ENCODE results near the gene MAD1L1.

MAD1L1 gene

GRCh38 chr7:2258661-2259365, 26.1 kb upstream of the MAD1L1 start:
- DNase-seq (ENCODE audit: low spot score) = no peak

DNA sequence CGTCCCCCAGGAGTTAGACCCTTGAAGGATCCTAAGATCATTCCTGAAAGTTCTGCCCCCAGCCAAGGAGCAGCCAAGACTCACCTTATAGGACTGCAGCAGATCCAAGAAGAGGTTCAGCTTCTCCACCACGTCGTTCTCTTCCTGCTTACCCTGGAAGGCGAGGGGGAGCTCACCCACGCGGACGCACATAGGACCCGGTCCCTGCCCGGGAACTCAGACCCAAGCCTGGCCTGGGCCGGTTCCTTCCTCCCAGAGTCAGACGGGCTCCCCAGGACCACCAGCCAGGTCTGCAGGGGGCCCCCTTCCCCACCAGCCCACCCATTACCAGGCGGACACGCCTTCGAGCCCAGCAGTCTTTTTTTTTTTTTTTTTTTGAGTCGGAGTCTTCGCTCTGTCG, 24.9 kb upstream of the MAD1L1 start:
- DNase-seq (ENCODE audit: low spot score) = no peak

DNA sequence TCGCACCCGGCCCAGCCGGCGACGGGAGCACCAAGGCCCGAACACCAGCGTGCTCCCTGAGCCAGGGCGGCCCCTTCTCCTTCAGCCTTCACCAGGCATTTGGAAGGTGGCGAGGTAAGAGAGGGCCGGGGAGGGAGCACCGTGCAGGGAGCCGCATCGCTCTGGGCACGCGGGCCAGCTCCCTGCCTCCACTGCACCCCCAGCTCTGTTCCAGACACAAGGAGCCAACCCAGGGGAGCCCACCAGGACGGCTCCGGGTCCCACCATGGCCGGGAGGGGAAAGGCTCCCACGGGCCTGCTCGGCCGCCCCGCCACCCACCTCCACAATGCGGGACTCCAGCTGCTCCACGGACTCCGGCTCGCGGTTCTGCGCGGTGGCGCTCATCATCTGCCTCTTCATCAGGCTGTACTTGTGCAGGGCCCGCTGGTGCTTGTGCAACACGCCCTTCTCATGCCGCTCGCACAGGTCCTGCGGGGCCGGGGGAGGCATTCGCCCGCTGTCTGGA, 24.4 kb upstream of the MAD1L1 start:
- no peak for DNase-seq (ENCODE audit: low spot score)

- no peak for DNase-seq (ENCODE audit: low spot score)
These were observed 23.7 kb upstream of the MAD1L1 start for GRCh38 chr7:2256306-2257045.

DNA sequence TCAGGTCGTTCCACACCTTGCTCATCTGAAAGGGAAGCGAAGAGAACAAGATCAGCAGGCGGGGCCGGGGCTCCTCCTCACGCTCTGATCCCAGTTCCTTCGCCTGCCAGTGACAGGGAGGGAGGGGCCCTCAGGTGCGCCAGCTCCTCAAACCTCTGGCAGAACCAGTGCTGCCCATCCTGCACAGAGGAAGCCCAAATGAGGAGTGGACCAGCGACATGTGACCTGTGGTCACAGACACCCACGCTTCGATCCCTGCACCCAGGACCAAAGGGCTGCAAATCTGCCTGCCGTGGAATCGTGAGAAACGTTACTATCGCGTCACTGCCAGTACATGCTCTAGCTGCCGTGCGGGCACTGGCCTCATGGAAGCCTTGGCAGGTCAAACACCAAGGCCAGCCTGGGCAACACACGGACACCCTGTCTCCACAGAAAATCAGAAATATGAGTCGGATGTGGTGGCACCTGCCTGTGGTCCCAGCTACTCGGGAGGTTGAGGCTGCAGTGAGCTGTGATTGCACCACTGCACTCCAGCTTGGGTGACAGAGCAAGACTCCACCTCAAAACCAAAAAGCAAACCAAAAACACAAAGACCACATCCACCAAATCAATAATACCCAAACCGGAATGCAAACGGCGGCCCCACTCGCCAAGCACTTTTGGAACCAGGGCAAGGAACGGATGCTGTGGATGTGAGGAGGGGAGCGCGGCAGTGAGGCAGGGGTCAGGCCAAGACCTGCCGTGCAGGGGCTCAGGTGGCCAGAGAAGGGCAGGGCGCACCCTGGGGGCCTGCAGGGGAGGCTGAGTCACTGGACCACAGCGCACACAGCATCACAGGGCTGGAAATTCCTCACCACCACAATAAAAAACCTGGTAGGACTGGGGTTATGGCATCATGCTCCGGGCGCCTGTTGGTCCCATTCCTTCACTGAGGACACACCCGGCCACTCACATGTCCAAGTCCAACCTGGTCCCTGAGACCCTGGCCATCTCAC, 22.7 kb upstream of the MAD1L1 start:
- DNase-seq (ENCODE audit: low spot score) = no peak

DNA sequence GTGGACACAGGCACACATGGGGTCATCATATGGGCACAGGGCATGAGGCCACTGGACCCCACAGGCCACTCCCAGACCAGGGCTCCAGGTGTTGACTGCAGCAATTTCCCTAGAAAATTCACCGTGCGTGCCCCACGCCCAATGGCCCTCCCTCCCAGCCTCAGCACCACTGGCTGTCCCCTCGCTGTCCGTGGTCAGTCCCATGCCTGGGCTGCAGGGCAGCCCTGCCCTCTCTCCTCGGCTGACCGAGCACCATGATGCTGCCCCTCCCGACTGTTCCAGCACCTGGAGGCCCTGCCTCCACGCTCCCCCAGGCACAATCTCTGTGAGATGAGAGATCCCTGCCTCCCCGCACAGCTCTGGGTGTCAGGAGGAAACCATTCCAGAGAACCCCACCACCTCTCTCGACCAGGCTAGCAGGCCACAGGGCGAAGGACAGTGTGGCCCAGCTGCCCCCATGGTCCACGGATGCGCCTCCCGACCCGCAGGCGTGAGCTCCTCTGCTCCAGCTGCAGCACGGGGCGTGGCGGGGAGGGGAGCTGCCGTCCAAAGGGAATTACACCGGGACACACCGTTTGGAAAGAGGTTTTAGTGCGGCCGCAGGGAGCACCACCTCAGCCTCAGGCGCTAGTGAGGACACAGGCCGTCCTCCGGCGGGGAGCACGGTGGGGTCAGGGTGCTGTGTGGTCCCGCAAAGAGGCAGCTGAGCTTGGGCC, 21.8 kb upstream of the MAD1L1 start:
- DNase-seq (ENCODE audit: low spot score) = no peak

DNA sequence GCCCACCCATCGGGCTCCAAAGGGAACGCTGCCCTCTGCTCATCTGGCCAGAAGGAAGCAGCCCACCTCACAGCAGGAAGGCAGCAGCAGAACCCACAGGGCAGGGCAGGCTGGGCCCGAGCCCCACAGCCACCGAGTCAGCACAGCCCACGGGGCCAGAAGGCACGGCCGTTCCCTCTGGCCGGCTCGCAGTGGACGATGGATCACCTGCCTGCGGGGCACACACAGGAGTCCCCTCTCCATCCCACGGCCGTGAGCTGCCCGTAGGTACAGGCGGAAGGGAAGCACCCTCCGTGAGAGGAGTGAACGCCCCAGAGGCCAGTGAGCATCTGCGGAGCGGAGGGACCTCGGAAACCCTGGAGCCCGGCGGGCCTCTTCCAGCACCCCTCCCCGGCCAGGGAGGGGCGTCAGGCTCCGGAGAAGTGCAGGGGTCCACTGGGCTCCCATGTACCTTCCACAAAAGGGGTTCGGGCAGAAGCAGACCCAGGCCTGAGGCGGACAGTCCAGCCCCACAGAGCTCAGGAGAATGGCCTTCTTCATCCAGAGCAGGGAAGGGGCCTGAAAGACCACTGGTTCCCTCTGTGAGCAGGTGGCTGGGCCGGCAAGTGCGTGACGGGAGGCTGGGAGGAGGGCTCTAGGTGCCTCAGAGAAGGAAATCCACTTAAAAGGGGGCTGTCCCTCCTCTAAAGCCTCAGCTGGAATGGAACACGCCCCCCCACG, 20.9 kb upstream of the MAD1L1 start:
- no peak for DNase-seq (ENCODE audit: low spot score)

DNA sequence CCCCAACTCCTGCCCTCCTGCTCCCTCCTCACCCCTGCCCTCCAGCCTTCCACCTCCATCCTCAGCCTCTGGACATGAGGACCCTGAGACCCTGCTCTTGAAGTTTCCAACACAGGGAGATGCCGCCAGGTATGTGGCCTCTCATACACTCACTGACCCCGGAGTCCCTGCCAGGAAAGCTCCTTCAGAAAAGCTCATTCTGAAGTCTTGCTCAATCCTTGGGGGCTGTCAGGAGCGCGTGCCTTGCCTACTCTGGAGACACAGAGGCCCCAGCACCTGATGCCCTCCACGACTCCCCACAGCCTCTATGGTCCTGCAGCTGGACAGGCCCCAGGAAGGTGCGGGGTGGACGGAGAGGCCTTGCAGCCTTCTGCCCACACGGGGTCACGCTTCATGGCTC, 20.3 kb upstream of the MAD1L1 start:
- DNase-seq (ENCODE audit: low spot score) = no peak

DNA sequence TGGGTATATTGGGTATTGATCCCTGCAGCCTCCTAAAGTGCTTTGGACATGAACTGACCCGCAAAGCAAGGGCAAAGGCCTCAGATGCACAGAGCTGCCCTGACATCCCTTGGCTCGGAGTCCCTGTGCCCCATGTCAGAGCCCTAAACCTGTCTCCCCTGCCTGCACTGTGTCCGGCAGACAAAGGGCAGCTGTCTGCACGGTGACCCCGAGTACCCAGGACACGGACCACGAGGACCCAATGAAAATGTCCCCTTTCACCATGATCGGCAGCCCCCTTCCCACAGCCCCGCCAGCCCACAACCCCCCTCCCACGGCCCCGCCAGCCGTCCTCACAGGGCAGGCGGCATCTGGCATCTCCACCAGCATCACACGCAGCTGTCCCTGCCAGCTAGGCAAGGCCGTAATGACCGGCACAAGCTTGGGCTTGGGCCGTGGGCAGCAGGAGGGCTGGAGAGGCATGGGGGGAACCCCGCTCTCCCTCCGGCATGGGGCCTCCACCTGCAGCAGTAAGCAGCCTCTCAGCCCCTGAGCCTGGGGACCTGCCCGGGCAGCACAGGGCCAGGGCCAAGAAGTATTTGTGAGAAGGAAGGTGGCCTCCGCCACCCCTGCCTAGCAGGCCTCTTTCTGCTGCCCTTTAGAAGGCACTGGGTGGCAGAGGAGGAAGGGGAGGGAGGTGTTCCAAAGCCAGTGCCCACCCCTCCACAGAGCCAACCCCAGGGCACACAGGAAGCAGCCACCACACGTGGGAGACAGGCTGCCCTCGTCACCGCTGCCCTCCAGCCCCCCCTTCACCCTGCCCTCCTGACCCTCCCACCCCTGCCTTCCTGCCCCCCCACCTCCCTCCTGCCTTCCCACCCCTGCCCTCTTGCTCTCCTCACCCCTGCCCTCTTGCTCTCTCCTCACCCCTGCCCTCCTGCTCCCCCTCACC, 19.4 kb upstream of the MAD1L1 start:
- no peak for DNase-seq (ENCODE audit: low spot score)

DNA sequence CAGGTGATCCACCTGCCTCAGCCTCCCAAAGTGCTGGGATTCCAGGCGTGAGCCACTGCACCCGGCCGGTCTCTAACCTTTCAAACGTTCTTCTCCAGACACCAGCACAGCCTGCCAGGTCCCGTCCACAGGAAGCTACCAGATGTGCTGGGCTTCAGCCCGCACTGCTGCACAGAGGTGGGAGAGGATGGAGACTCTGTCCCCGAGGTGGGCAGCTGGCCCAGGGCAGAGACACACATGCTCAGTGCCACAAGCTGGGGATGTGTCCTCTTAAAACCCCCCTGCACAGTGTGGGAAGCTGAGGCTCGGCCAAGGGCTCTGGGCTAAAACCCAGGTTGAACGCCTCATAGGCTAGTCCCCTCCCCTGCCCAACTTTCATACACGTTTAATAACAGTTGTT, 18.6 kb upstream of the MAD1L1 start:
- no peak for DNase-seq (ENCODE audit: low spot score)

- DNase-seq (ENCODE audit: low spot score) = no peak
These were observed 17.1 kb upstream of the MAD1L1 start for GRCh38 chr7:2249744-2250323.

GRCh38 chr7:2248984-2249694, 16.4 kb upstream of the MAD1L1 start:
- DNase-seq (ENCODE audit: low spot score) = peak; percentile 78

DNA sequence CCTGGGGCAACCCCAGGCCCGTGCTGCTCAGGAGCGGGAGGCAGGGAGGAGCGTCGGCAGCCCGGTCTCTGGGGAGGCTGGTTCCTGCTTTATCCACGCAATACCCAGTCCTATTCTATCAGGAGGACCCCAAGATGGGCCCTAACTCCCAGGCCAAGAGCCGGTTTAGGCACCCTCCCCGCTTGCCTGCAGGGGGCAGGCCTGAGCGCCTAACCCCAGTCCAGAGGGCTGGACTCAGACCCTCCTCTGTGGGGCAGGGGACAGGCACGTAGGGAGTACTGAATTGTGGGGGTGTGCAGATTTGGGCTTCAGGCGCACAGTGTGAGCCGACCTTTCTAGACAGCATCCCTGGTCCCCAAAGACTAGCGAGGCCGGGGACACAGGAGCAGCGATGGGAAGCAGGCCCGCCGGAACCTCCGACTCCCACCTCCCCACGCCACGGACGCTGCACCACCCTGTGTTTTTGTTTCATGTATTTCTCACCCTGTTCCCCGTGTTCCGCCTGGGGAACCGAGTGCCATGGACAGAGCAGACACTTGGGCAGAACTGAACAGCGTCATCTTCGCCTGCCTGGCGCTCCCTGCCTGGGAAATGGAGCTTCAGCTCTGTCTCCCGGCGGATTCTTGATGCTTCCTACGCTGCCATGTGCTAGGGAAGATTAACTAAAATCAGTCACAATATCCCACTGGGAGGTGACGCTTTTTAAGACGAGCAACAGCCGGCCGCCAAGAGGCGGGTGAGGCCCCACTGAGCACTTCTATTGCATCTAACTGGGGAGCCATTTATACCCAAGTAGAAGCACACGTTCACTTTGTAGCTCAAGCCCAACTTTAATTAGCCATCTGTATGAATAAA, 14.6 kb upstream of the MAD1L1 start:
- DNase-seq (ENCODE audit: low spot score) = no peak

DNA sequence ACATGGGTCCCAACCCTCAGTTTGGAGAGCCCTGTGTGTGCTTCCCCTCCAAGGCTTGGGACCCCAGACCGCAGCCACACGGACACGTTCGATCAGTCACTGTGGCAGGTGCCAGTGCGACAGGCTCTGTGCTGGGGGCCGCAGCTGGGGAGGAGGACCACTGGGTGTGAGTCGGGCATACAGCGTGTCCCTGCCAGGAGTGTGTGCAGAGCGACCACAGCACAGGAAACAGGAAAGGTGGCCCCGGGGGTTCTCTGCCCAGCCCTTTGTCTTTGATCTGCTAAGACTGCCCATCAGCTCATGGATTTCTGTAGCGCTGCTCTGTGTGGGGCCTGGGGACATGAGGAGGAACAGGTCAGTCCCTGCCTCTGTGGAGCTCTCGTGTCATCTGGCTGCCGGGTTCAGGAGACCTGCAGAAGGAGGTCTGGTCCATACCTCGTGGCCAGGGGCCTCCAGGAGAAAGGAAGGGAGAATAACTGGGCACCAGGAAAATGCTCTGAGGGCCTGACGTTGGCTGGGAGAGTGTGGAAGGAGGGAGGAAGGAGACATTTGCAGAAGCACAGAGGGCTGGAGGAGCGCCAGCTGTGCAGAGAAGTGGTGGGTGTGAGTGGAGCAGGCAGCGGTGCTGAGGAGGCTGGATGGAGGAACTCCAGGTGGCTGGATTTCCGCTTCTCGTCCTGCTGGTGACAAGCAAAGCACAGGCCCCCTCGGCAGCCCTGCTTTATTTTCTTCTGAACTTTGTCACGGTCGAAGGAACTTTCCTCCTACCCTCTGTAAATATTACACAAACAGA, 13.3 kb upstream of the MAD1L1 start:
- peak; percentile 68 for DNase-seq (ENCODE audit: low spot score)

- DNase-seq (ENCODE audit: low spot score) = peak; percentile 47
These were observed 11.8 kb upstream of the MAD1L1 start for GRCh38 chr7:2244404-2244995.

DNA sequence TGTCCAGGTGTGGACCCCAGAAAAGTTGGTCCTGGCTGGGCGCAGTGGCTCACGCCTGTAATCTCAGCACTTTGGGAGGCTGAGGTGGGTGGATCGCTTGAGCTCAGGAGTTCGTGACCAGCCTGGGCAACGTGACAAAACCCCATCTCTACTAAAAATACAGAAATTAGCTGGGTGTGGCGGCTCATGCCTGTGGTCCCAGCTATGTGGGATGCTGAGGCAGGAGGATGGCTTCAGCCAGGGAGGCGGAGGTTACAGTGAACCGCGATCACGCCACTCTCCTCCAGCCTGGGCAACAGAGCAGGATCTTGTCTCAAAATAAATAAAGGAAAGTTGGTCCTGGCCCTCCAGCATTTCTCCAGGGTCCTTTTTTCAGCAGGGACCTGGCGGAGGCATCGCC, 10.7 kb upstream of the MAD1L1 start:
- no peak for DNase-seq (ENCODE audit: low spot score)
